HG03135 (cell line): Measurements from ENCODE around the gene KIAA1217.

Experiments used
- ATAC-seq: cut with Tn5 transposase; IDR thresholded peaks from one replicate; pipeline ENCODE4 v1.9.1; 2021; ENCODE audit warnings: mild to moderate bottlenecking, moderate library complexity; ENCODE audit not compliant: unreplicated experiment

The KIAA1217 gene

DNA sequence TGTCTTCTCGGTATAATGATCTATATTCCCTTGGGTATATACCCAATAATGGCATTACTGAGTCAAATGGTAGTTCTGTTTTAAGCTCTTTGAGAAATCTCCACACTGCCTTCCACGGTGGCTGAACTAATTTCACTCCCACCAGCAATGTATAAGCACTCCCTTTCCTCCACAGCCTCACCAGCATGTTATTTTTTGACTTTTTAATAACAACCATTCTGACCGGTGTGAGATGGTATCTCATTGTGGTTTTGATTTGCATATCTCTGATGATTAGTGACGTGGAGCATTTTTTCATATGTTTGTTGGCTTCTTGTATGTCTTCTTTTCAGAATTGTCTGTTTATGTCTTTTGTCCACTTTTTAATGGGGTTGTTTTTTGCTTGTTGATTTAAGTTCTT, 33.6 kb downstream of the KIAA1217 start:
- no peak for ATAC-seq

GRCh38 chr10:24246365-24246764, 37.4 kb downstream of the KIAA1217 start:
- no peak for ATAC-seq

- no peak for ATAC-seq
Observed at GRCh38 chr10:24247841-24248240, 38.9 kb downstream of the KIAA1217 start.

- ATAC-seq: no peak
Observed at GRCh38 chr10:24249829-24250415, 41.0 kb downstream of the KIAA1217 start.

DNA sequence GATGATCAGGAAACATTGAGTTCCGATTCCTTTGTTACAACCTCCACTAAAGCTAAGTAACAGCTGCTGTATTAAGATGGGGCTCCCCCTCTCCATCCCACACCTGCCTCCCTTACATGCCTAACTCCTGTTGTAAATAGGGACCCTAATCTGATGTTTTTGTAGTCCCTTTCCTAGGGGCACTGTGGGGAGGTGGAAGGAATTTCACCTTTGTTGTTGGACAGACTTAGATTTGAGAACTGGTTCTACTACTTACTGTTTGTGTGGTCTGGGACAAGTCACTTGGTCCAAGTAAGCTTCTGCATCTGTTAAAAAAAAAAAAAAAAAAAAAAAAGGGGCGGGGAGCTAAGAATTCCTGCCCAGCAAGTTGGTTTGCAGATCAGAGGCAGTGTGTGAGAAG, 42.6 kb downstream of the KIAA1217 start:
- ATAC-seq: no peak

- ATAC-seq: no peak
Observed at GRCh38 chr10:24254180-24254579, 45.2 kb downstream of the KIAA1217 start.

DNA sequence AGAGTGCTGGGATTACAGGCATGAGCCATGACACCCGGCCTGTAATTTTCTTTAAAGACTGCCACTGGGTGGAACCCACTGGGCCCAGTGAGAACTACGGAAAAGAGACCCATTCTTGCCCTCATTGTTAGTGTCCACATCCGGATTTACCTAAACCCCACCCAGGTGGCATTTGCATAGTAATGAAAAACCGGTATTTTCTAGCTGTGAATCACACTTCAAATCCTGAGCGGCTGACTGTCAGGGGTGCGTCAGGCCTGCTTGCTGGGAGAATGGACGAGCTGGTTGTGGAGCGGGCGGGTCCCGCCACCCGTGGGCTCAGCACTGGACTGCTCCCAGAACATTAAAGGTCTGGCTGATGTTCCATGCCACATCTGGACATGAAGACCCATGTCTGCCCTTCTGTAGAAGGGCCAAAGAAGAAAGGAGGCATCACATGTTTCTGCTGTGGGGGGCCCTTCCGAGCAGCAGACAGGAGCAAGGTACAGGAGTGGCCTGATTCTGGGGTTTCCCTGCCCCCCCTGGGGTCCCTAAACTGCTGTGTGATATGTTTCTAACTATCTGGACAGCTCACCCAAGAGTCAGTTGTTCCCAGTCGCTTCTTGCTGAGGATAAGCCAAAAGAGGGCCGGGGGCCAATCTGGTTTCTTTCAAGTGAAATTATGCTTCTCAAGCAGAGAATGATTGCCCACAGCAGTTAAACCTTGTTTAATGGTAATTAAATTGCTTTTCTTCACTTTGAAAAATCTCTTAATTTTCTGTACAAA, 46.4 kb downstream of the KIAA1217 start:
- ATAC-seq: no peak

DNA sequence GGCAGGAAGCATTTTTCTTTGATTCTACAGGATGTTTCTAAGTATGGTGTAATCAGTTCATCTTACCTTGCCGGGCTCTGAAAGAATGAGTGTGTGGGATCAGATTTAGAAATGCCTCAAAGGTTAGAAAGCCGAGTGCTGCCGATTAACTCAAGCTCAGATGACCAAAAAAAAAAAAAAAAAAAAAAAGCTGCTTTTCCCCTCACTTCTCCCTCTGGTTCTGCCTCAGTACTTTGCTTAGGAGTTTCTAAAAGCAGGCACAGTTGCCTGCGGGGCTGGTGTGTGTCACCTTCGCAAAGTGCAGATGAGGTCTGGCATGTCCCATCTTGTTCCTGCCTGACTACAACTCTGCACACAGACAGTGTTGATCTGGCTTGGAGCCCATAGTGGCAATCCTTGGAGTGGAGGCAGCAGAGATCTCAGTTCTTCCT, 47.0 kb downstream of the KIAA1217 start:
- ATAC-seq: no peak

- no peak for ATAC-seq
Observed at GRCh38 chr10:24256619-24257107, 47.7 kb downstream of the KIAA1217 start.

DNA sequence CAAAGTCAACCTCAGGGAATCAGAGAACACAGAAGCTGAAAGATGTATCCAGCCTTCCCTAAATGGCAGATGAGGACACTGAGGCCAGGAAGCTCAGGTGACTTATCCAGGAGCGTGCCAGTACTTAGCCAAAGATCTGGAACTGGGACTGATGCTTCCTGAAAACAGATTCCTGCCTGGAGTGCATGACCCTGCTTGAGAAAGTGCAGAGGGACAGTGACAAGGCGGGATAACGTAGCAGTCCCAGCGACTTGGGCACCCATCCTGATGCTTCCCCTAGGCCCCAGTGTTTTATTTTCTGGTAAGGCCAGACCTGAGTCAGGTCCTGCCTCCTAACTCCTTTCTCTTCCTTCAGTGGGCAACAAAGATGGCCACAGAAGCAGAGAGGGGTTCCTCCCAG, 48.6 kb downstream of the KIAA1217 start:
- no peak for ATAC-seq

DNA sequence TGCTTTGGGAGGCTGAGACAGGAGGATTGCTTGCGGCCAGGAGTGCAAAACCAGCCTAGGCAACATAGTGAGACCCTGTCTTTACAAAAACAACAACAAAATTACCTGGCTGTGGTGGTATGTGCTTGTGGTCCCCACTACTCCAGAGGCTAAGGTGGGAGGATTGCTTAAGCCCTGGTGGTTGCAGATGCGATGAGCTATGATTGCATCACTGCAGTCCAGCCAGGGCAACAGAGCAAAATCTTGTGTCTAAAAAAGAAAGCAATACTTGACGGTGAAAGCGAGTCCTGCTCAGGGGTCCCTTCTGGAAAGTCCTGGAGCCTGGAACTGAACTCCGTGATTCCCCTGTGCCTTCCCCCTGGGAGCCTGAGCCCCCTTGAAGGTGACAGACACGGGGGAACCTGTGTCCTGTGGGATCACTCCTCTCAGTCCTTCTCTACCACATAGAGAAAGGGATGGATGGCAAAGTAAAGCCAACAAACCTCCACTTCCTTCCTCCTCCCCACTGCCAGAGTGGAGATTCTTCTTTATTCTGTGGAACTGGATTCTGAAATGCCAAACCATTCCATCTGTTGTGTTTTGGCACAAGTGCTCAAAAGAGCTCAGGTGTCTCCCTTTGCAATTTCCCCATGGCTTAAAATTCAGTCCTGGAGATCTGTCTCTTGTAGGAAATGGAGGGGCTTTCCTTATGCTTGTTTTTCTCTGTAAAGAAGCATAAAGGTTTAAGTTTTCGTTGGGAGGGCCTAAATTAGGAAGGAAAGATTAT, 50.6 kb downstream of the KIAA1217 start:
- no peak for ATAC-seq

GRCh38 chr10:24261627-24262026, 52.7 kb downstream of the KIAA1217 start:
- no peak for ATAC-seq

GRCh38 chr10:24262929-24263590, 54.1 kb downstream of the KIAA1217 start:
- ATAC-seq: no peak

- ATAC-seq: no peak
Observed at GRCh38 chr10:24269476-24269875, 60.5 kb downstream of the KIAA1217 start.

- ATAC-seq: no peak
Observed at GRCh38 chr10:24272374-24272773, 63.4 kb downstream of the KIAA1217 start.

DNA sequence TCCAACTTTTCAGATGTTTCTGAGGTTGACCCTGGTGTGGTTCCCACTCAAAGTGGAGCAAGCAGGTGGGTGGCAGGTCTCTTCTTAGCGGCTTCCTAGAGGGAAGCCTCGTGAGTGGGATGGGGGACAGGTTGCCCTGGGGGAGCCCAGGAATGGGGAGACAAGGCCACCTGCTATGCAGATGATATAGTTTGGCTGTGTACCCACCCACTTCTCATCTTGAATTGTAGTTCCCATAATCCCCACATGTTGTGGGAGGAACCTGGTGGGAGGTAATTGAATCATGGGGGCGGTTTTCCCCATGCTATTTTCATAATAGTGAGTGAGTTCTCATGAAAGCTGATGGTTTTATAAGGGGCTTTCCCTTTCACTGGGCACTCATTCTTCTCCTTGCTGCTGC, 68.3 kb downstream of the KIAA1217 start:
- no peak for ATAC-seq

- no peak for ATAC-seq
Observed at GRCh38 chr10:24277771-24278170, 68.8 kb downstream of the KIAA1217 start.

DNA sequence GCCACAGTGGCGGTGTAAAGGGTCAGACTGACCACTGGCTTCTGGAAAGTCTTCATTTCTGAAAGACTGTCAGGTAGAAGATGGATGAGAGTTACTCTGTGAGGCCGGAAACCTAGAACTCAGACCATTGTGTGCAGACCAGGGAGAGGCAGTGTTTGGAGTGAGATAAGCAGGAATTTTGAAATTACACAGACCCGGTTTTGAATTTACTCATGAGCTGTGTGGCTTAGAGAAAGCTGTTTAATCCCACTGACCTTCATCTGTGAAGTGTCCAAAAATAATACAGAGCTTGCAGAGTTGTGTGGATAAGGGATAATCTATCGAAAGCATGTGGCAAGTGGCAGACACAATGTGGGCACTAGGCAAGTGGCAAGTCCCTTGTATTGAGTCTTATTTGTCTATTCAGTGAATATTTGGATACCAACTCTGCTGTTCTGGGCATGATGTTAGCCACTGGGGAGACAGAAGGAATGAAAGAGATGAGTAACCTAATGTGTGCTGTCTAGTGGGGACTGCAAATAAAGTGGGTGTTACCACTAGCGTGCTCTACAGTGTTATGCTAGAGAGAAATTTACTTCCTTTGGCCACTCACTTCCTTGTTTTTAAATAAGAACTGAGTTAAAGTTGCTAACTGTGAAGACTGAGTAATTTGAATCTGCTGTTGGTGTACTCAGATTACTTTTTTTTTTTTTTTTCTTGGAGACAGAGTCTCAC, 69.4 kb downstream of the KIAA1217 start:
- no peak for ATAC-seq

GRCh38 chr10:24279166-24279565, 70.2 kb downstream of the KIAA1217 start:
- ATAC-seq: no peak

DNA sequence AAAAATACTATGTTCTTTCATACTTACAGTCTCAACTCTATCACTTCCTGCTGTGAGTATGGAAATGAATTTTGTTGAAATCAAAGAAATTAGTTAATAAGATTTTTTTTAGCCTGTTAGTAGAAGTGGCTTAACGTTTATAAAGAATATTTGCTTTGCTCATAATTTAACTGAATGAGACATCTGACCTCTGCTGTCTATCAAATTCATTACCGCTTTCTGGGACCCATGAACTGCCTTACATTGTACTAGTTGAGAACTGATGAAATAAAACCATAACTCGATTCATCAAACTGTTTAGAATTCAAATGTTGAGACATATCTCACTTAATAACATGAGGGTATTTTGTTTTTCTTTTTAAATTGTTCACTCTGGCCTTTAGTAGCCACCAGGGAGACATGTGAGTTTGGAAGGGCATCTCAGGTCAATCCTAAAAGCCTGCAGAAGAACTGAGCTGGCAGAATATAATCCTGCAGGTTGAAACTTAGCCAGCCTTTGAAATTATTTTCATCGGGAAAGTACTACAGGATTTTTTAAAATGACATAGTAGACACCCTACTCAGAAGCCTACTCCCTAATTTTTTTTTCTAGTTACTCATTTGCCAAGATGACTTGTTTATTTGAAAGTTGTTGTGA, 78.7 kb downstream of the KIAA1217 start:
- ATAC-seq: no peak
